Measurements from ENCODE around the gene ZNF23.

- TF ChIP-seq POLR2AphosphoS5 (IDR thresholded peaks at IDR 0.05; ENCODE audit: low read depth, low read length) (no peak), TAF1 (IDR thresholded peaks at IDR 0.05; ENCODE audit: borderline replicate concordance, insufficient read depth, low read length) (no peak), SIN3A (IDR thresholded peaks at IDR 0.05; ENCODE audit: borderline replicate concordance, insufficient read depth, low read length) (no peak), REST (IDR thresholded peaks at IDR 0.05; ENCODE audit: insufficient read depth in 1 of 2, low read depth in 2 of 2, low read length in 2 of 2) (no peak)
These were observed 12.8 kb upstream of the ZNF23 start for GRCh38 chr16:71474864-71475263.
